Neutrophil (primary cell): ENCODE measurements around the gene TIMM13.

Source experiments
- H3K27ac ChIP-seq: fragments of 200-600 bp; sonication (generic); 2 replicates; pipeline ENCODE4 v1.5.1; 2016; ENCODE audit warnings: mild to moderate bottlenecking, moderate library complexity
- H3K27me3 ChIP-seq: fragments of 200-600 bp; sonication (generic); 2 replicates; pipeline ENCODE4 v1.6.0; 2016; ENCODE audit warnings: mild to moderate bottlenecking
- H3K36me3 ChIP-seq: fragments of 200-600 bp; sonication (generic); 2 replicates; pipeline ENCODE4 v1.5.1; 2017
- H3K4me1 ChIP-seq, 2 experiments: fragments of 200-600 bp in 1 of 2; sonication (generic) in 1 of 2; 1 replicate in 1 of 2; 2 replicates in 1 of 2; pipeline versions ENCODE4 v1.5.1 to v1.6.1; 2013 to 2016; ENCODE audit warnings: low read depth in 1 of 2, low read length in 1 of 2, mild to moderate bottlenecking in 1 of 2, moderate library complexity in 1 of 2; ENCODE audit not compliant: control insufficient read depth in 1 of 2, insufficient read depth in 1 of 2
- H3K4me3 ChIP-seq, 2 experiments: fragments of 200-600 bp in 1 of 2; sonication (generic) in 1 of 2; 1 replicate in 1 of 2; 2 replicates in 1 of 2; pipeline ENCODE4 v1.5.1; 2013 to 2016; ENCODE audit warnings: low read depth in 1 of 2, low read length in 1 of 2, mild to moderate bottlenecking in 1 of 2, moderate library complexity in 1 of 2
- H3K9me3 ChIP-seq: fragments of 200-600 bp; sonication (generic); 2 replicates; pipeline ENCODE4 v1.5.1; 2016
- TF ChIP-seq, protein P1 (sequence below): fragments of 200-600 bp; sonication (generic); IDR thresholded peaks from 2 replicates; pipeline ENCODE4 v1.5.1; 2016; ENCODE audit warnings: antibody characterized with exemption

The TIMM13 gene

DNA sequence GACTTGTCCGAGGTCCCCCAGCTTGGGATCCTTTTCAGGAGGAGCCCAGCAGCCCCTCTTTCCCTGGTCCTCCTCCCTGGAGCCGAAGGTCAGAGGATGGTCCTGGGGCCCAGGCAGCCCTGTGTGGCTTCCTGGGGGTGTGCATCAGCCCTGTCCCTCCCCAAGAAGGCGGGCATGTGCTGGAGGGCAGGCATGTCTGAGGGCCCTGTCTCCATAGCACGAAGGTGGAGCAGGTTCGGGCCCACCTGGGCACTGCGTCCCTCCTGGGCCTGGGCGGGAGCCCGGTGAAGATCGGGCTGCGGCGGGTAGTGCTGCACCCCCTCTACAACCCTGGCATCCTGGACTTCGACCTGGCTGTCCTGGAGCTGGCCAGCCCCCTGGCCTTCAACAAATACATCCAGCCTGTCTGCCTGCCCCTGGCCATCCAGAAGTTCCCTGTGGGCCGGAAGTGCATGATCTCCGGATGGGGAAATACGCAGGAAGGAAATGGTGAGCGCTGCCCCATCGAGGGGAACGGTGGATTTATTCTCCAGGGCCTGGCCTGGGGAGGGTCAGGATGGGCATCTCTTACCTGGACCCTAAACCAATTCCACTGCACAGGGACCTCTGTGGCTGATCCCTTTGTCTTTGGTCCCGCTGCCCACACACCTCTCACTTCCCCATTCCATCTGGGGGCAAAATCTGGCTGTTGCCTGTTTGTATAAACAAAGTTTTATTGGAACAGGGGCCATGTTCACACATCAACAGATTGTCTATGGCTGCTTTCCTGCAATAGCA is 10.9 kb downstream of the TIMM13 start:
- TF ChIP-seq, protein P1, sequence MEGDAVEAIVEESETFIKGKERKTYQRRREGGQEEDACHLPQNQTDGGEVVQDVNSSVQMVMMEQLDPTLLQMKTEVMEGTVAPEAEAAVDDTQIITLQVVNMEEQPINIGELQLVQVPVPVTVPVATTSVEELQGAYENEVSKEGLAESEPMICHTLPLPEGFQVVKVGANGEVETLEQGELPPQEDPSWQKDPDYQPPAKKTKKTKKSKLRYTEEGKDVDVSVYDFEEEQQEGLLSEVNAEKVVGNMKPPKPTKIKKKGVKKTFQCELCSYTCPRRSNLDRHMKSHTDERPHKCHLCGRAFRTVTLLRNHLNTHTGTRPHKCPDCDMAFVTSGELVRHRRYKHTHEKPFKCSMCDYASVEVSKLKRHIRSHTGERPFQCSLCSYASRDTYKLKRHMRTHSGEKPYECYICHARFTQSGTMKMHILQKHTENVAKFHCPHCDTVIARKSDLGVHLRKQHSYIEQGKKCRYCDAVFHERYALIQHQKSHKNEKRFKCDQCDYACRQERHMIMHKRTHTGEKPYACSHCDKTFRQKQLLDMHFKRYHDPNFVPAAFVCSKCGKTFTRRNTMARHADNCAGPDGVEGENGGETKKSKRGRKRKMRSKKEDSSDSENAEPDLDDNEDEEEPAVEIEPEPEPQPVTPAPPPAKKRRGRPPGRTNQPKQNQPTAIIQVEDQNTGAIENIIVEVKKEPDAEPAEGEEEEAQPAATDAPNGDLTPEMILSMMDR = no peak
- no peaks in the 10 kb centered on the region for H3K27me3 ChIP-seq
- no peaks in the 10 kb centered on the region for H3K9me3 ChIP-seq
- peaks cover 8 to 9% of the 10 kb centered on the region in 2 experiments for H3K4me1 ChIP-seq
- H3K27ac ChIP-seq = no peak overlapping the region
- no peaks in the 10 kb centered on the region for H3K36me3 ChIP-seq
- no peak overlapping the region for H3K4me3 ChIP-seq

DNA sequence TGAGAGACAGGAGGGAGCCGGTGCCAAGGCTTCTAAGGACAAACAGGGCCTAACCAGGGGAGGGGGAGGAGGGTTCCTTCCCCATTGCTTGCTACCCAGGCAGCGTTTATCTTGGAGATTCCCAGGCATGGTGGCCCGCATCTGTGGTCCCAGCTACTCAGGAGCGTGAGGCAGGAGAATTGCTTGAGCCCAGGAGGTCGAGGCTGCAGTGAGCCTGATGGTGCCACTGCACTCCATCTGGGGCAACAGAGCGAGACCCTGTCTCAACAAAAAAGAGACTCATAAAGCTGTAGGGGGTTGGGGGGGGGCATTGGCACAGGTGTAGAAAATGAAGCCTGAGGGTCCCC is 11.4 kb downstream of the TIMM13 start:
- Histone ChIP-seq H3K27me3 (no peaks in the 10 kb centered on the region), H3K4me3 (no peak overlapping the region), H3K9me3 (no peaks in the 10 kb centered on the region), H3K27ac (no peak overlapping the region), H3K36me3 (no peaks in the 10 kb centered on the region), H3K4me1 (peaks cover 8 to 9% of the 10 kb centered on the region in 2 experiments)
- TF ChIP-seq, protein P1 = no peak

DNA sequence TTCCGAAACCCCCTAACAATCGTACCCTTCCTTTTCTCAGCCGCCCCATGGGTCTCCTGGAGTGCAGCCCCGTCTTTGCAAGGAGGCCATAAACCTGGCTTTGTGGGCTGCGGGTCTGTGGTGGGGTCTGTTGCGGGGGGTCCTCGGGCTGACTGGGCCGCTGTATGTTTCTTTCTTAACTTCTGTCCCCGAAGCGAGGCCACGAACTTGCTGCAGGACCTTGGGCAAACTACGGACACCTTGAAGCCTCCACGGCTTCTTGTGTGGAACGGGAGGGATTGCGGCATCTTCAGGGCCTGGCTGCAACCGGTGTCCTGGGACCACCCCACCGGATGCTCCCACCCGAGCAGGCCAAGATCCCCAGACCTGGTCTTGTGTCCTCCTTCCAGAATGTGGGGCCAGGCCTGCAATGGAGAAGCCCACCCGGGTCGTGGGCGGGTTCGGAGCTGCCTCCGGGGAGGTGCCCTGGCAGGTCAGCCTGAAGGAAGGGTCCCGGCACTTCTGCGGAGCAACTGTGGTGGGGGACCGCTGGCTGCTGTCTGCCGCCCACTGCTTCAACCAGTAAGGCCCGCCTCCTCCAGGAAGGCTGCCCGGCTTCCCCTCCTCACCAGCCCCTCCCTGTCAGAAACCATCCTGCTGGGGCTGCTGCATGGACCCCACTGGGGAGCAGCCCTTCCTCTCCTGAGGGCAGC is 12.0 kb downstream of the TIMM13 start:
- Histone ChIP-seq H3K36me3 (no peaks in the 10 kb centered on the region), H3K9me3 (no peaks in the 10 kb centered on the region), H3K27me3 (no peaks in the 10 kb centered on the region), H3K4me1 (peaks cover 8 to 9% of the 10 kb centered on the region in 2 experiments), H3K27ac (no peak overlapping the region), H3K4me3 (no peak overlapping the region)
- TF ChIP-seq, protein P1 = no peak

DNA sequence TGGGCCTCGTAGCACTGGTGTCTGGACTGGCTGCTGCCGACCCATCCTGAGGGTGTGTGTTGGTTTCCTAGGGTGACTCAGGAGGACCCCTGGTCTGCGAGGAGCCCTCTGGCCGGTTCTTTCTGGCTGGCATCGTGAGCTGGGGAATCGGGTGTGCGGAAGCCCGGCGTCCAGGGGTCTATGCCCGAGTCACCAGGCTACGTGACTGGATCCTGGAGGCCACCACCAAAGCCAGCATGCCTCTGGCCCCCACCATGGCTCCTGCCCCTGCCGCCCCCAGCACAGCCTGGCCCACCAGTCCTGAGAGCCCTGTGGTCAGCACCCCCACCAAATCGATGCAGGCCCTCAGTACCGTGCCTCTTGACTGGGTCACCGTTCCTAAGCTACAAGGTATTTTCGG is 13.8 kb downstream of the TIMM13 start:
- no peaks in the 10 kb centered on the region for H3K9me3 ChIP-seq
- H3K4me3 ChIP-seq = no peak overlapping the region
- TF ChIP-seq, protein P1 = no peak
- no peak overlapping the region for H3K27ac ChIP-seq
- H3K36me3 ChIP-seq = no peaks in the 10 kb centered on the region
- peaks cover 8 to 9% of the 10 kb centered on the region in 2 experiments for H3K4me1 ChIP-seq
- no peaks in the 10 kb centered on the region for H3K27me3 ChIP-seq

DNA sequence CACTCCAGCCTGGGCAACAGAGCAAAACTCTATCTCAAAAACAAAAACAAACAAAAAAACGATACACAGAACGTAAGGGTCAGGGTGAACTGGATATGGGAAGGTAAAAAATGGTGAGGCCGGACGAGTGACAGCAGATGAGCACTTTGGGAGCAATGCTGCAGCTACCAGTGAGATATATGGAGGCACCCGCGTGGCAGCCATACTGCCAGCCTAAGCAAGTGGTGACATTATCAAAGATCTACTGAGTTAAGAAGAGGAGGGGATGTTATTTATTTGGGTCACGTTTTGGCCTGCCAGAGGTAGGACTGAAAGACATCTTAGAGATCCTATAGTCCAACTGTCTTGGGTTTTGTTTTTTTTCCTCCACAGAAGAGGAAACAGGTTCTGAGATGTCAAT is 14.2 kb downstream of the TIMM13 start:
- Histone ChIP-seq H3K36me3 (no peaks in the 10 kb centered on the region), H3K27ac (no peak overlapping the region), H3K4me3 (no peak overlapping the region), H3K4me1 (peaks cover 8 to 9% of the 10 kb centered on the region in 2 experiments), H3K9me3 (no peaks in the 10 kb centered on the region), H3K27me3 (no peaks in the 10 kb centered on the region)
- TF ChIP-seq, protein P1 = no peak
